HG02938 (cell line): ENCODE data around the gene ZMIZ1.

Experiments used
- ATAC-seq: cut with Tn5 transposase; IDR thresholded peaks from one replicate; pipeline ENCODE4 v1.9.1; 2021; ENCODE audit warnings: mild to moderate bottlenecking, moderate library complexity; ENCODE audit not compliant: unreplicated experiment

Gene ZMIZ1, protein sequence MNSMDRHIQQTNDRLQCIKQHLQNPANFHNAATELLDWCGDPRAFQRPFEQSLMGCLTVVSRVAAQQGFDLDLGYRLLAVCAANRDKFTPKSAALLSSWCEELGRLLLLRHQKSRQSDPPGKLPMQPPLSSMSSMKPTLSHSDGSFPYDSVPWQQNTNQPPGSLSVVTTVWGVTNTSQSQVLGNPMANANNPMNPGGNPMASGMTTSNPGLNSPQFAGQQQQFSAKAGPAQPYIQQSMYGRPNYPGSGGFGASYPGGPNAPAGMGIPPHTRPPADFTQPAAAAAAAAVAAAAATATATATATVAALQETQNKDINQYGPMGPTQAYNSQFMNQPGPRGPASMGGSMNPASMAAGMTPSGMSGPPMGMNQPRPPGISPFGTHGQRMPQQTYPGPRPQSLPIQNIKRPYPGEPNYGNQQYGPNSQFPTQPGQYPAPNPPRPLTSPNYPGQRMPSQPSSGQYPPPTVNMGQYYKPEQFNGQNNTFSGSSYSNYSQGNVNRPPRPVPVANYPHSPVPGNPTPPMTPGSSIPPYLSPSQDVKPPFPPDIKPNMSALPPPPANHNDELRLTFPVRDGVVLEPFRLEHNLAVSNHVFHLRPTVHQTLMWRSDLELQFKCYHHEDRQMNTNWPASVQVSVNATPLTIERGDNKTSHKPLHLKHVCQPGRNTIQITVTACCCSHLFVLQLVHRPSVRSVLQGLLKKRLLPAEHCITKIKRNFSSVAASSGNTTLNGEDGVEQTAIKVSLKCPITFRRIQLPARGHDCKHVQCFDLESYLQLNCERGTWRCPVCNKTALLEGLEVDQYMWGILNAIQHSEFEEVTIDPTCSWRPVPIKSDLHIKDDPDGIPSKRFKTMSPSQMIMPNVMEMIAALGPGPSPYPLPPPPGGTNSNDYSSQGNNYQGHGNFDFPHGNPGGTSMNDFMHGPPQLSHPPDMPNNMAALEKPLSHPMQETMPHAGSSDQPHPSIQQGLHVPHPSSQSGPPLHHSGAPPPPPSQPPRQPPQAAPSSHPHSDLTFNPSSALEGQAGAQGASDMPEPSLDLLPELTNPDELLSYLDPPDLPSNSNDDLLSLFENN

DNA sequence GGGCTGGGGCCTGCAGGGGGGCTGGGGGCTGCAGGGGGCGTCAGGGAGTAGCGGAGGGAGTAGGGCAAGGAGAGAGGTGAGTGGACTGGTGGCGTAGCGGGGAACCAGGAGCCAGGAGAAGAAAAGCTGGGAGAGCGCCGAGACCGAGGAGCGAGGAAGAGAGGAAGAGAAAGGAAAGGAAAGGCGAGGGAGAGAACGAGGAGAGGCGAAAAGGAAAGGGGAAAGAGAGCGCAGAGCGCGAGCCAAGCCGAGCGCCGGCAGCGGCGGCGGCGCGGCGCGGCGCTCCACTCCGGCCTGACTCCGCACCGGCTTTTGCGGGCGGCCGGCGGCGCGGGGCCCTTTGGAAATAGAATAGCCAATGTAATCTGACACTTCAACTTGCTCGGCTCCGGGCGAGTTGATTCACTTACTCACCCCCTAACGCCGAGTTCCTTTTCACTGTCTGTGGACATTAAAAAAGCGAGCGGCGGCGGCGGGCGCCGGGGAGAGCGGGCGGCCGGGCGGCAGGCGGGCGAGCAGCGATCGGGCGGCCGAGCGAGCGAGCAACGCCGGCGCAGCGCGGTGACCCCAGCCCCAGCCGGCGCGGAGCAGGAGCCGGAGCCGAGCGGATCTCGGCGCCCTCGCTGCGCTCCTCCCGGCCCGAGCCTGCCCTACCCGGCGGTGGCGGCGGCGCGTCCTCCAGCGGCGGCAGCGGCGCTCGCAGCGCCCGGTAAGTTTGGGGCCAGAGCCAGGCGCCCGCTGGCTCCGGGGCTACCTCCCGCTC, at the start of gene ZMIZ1:
ZMIZ1 (plus strand) TSS at position 405 of the 763 bp plus-strand sequence. CDS start 132,667 bp downstream, outside the sequence.
- ATAC-seq, result peak; percentile 57

DNA sequence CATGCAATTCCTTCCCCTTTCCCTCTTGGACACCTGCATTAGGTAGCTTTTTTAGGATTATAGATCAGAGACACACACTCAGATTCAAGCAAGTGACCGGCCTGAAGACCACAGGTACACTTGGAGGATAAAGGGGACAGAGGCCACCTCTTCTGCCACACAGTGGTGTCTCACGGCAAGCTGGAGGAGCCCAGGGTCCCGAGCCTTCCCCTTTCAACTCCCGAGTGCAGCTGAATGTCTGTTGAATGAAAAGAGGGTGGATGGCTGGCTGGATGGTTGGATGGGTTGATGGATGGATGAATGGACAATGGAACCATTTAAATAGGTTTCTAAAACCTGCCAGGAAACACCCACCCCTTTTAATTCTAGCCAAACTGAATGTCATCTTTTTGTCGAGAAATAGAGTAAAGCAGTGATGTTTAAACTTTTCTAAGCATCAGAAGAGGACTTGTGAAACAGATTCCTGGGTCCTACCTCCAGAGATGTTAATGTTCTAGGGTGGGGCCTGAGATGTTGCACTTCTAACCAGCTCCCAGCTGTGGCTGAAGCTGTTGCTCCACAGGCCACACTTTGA, 49.2 kb upstream of the ZMIZ1 start:
- no peak for ATAC-seq

DNA sequence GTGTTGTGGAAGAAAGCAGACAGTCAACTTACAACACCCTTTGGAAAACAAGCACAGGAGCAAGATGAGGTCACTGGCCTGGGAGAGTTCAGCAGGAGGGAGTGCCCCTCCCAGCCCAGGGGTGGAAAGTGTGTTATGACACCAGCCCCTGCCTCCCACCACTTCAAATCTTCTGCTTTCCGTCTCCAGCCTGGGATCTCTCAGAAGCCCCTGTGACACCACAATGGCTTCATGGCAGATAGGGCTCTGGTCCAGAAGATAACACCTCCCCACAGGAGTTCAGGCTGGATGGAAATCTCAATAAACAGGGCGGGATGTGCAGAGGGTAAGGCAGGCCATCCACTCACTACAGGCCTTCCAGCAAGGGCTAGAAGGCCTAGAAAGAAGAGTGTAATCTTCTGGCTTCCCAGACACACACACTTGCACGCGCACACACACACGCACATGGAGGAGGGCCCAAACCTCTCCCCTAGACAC, 48.7 kb upstream of the ZMIZ1 start:
- no peak for ATAC-seq

DNA sequence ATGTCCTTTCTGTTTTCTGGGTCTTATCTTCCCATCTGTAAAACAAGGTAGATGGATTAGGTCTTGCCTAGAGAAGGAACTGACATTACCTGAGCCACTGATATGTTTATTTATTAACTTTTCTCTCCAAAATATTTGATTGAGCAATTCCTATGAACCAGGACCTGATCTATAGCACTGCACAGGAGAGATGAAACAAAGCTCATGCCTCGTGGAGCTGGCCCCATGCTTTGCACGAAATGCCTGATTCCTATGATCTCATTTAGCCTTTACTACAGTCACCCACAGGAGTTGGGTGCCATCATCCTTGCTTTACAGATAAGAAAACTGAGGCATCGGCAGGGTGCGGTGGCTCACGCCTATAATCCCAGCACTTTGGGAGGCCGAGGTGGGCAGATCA, 48.2 kb upstream of the ZMIZ1 start:
- ATAC-seq, result no peak

DNA sequence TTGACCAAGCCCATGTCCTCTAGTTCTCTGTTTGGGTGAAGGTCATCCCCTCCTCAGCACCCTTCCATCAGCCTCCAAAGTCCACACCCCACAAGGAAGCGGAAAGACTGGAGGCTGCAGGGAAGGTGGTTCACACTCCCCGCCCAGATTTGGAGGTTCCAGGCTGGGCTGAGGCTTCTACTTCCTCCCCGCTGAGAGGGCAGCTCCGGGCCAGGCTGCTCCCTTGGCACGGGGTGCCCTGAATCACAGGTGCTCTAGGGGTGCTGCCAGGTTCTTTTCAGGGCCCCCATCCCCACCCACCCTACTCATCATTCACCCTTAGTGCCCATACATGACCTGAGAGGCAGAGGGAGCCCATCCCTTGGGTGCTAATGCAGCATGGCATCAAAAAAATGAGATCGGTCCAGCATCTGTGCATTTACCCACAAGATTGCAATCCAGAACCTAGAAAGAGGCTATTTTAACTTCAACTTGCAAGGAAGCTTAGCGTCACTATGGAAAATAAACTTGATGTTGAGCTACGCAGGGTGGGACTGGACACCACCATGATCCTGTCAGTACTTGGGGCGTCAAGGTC, 47.3 kb upstream of the ZMIZ1 start:
- no peak for ATAC-seq

DNA sequence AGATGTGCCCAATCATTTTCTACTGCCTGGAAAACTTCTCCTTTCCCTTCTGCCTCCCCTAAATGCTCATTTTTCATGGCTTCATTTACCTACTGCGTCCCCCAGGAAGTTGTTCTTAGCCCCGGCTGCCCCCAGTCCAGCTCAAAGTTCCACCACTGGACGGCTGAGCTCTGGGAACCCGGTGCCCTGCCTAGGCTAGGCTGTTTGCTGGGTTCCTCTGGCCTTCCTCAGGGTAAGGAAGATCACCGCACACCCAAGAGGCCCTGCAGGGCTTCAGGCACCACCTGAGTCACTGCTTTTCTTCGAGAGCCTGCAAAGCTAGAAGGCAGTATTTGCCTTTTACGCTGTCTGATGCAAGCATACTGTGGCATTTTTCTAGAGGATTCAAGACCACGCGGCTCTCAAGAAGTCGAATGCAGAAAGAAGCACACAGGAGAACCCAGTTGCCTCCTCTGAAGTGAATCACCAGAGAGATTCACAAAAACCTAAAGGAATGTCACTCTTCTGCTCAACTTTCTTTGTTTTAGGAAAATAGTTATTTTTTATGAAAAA, 46.7 kb upstream of the ZMIZ1 start:
- no peak for ATAC-seq

DNA sequence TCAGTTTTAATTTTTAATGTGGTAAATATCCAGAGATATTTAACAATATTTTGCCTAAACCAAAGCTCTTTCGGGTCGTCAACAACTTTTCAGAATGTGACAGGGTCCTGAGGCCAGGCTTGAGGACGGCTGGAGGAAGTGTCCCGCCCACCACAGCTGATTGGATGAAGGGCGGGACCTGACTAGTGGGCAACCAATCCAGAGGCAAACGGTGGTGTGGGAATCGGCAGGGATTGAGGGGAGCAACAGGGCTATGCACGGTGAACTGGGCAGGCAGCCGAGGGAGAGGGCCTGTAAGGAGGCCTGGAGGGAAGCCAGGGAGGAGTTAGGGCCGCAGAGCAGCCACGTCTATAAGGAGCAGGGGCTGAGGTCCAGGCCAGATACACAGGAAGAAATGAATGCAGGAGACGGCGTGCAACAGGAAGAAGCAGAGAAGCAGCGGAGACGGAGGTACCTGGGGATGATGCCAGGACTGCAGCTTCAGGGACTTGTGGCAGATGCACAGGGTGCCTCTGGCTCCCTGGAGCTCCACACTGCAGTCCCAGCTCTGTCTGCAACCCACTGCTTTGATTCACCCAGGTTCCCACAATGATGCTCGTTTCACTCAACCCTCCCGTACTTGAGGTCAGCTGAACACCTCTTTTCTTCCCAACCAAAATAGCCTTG, 46.1 kb upstream of the ZMIZ1 start:
- no peak for ATAC-seq

DNA sequence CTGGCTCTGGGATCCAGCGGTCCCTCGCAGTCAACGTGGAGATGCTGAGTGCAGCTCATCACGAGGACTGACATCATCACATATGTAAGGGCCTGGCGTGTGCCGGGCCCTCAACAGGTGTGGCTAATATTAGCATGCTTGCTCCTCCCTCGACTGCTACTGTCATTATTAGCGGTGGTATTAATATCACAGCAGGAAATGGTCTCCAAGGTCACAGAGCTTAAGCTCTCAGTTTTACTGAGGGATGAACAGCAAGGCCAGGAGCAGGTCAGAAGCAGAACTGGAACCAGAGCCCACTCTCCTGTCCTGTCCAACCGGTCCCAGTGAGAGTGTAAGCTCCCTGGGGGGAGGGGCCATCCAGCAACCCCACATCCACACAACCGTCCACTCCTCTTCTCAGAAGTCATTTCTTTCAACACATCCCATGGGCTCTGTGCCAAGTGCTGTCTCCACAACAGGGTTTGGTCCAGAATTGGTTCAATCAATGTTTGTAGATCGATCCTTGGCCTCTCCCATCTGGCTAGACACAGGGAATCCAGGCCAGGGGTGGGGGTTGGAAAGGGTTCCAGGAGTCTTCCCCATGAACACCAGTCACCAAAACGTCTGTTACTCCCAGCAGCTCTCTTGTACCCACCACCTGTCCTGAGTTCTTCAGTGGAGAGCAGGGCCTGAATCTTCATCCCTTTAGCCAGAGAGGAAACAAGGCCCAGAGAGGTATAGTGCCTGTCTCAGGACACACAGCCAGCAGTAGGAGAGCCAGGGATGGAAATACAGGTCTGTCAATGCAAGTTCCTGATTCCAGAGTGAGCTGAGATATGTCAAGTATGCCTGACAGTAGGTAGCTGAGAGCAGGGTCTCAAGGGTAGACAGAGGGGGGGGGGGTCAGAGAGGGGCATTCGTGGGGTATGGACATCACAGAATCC, 45.3 kb upstream of the ZMIZ1 start:
- ATAC-seq, result peak; percentile 66

DNA sequence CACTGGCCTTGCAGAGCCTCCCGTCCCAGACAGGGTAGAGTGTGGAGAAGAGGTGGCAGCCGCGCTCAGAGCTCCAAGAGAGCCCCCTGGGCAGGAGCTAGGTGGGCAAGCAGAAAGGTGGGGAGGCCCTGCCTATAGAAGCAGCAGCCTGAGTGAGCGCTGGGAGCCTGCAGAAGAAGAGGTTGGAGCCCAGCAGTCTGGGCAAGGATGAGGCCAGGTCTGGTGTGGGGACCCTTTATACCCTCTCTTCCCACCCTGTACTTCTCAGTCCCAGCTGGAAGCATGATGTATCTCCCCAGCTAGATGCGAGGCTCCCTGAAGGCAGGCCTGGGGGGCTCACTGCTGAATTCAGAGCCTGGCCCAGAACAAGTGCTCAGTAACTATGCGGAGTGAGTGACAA, 44.5 kb upstream of the ZMIZ1 start:
- no peak for ATAC-seq

DNA sequence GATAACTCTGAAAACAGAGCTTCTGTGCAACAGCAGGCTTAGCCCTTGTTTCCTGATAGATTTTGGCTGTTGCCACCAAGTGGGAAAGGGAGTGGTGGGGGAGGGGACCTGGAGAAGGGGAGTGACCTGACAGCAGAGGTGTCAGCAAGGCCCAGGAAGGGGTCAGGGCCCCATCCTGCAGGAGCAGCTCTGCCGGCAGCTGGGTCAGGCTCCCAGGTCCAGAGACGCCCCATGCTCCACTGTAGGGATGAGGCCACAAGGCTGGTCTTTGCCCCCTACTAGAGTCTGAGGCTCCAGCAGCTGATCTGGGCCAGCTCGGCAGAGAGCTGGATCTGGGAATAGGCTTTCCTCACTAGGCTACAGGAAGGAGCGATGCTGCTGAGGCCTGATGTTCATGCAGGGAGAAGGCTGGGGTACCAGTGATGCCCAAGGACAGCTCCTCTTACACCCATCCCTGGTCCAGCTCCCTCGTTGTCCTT, 44.0 kb upstream of the ZMIZ1 start:
- no peak for ATAC-seq

DNA sequence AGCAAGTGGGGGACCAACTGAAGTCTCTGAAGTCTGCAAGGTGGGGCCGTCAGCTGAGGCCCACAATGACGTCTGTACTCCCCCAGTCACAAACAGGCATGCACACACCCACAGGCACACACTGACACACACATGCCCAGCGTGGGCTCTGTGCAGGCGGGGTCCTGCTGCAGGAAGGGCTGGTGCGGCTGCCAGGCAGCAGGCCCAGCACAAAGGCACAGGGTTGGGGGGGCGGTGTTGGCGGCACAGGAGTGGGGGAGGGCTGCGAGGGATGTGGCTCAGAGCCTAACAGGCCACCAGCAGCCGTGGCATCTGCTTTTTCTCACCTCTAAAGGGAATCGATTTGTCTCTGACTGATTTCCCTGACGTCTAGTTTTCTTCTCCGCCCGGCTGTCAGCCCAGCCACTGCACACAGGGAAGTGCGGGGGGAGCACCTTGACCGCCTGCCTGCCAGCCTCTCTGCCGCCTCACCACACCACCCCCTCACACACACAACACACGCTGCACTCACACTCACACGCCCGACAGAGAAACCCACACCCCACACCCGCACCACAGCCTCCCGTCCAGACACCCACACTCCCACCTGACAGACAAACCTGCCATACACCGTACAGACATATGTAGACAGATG, 43.5 kb upstream of the ZMIZ1 start:
- ATAC-seq, result no peak

DNA sequence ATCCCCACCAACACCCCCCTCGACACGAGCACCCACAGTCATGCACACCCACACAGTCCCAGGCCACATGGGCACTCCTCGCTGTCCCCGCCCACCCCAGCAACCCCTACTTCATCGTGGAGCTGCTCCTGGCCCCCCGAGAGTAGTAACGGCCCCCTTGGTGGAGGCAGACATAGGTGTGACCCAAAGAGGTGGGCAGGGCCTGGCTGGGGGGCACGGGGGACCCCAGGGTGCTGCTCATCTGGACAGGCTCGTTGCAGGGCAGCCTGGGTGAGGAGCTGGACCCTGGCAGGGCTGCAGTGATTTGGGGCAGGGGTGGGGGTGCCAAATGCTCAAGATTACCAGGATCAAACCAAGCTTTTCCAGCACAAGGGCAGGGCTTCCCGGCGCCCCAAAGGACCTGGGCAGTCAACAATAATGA, 42.4 kb upstream of the ZMIZ1 start:
- no peak for ATAC-seq

DNA sequence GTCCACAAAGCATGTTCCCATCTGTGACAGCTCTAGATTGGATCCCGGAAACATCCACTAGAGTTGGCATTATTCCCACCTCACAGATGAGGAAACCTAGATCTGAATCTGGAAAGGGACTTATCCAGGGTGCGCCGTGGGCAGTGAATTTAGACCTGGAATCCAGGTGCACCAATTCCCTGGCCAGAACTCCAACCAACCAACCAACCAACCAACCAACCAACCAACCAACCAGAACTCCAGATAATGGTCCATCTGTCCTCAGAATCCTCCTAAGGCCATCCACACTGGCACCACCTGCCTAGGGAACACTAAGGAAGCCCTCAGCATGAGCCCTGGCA, 42.0 kb upstream of the ZMIZ1 start:
- ATAC-seq, result no peak

DNA sequence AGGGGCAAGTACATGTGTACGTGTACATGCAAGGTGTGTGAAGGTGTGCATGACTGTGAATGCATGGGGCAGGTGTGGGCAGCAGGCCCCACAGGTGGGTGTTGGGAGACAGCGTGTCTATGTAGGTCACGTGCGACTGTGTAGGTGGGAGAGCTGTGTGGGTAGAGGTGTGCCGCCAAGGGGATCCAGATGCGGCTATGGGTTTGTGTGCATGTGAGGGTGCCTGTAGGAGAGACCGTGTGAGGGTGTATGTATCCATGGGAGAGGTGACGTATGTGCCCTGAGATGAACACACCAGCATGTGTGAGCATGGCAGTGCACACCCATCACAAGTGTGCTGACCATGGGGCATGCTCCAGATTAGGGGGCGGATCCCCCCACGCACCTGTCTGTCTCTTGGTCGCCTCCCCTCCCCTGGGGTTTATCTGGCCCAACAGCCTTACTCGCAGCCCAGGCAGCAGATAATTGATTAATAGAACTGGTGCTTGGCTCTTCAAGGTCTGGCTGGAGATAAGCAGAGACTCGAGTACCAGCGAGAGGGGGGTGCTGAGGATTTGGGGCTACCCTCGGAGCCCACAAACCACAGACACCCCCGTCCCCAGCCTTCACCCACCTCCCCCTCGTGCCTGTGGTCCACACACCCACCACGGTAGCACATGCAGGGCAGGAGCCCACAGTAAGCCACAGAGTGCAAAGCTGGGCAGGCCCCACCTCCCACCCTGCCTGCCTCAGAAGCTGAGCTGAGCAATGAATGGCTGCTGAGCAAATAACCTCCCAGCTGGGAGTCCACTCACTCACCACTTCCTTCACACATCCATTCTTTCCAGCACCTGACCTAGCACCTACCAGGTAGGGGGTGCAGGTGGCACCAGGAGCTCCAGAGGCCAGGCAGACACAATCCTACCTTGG, 41.4 kb upstream of the ZMIZ1 start:
- no peak for ATAC-seq

DNA sequence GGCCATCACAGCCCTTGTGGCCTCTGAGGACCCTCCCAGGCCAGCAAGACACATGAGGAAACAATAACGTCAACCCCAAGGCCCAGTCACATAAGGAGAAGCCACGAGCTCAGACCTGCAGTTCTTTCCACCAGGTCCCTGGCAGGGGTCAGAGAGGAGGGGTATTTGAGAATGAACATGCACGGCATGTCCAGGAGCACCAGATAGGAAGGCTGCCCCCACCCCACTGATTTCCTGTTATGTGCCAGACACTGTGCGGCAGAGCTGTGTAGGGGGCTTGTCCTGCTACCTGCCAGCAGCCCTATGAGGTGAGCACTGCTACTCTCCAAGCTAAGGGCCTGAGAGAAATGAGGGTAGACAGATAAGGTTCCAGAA, 40.7 kb upstream of the ZMIZ1 start:
- ATAC-seq, result no peak

DNA sequence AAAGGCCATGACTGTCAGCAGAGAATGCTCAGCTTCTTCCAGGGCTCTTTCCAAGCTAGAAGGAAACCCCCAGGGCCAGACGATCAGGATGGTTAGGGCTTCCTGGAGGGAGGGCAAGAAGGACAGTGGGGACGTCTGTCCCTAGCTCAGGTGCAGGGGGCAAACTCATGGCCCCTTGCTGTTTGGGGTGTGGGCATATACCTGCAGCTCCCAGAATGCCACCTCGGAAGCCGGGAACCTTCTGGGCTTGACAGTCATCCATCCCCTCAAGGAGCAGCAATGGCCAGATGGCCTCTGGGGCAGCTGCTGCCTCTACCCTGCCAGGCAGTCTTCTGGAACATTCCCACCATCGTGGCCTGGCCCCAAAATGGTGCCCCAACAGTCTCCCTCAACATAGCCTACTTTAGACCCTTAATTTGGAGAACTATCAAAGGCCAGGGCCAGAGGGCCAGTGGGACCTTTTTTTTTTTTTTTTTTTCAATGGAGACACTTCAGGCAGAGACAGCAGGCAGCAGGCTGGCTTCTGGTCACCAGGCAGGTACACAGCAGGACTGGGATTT, 40.2 kb upstream of the ZMIZ1 start:
- no peak for ATAC-seq
